Measurements from ENCODE around the gene PPT1. TPM values are rescaled to one million over a fixed set of nuclear protein-coding genes. Genes with fewer than 3 reads are reported as not detected.

Gene PPT1
- polyA plus RNA-seq, 2 of the 4 experiments (the other 2 are of a cell fraction), result 40.2 to 56.7 TPM

GRCh38 chr1:40096977-40097782 lies at the start of gene PPT1 (continued):
- TF ChIP-seq SREBF2 (IDR thresholded peaks at IDR 0.05) (no peak), POLR2AphosphoS2 (conservative IDR thresholded peaks at IDR 0.05; ENCODE audit: low read length) (no peak), POLR2A (IDR thresholded peaks at IDR 0.05; ENCODE audit: low read length) (peak; percentile 77), NPAS2 (CRISPR knock-in tag; IDR thresholded peaks at IDR 0.05; ENCODE audit: borderline replicate concordance) (no peak), MAZ (IDR thresholded peaks at IDR 0.05; ENCODE audit: borderline replicate concordance, low read depth, low read length) (no peak), RFX5 (IDR thresholded peaks at IDR 0.05) (no peak), PBX3 (IDR thresholded peaks at IDR 0.05) (no peak), EP300 (IDR thresholded peaks at IDR 0.05) (no peak), MYC (IDR thresholded peaks at IDR 0.05; ENCODE audit: borderline replicate concordance, low read length) (no peak), CEBPB (IDR thresholded peaks at IDR 0.05) (no peak), EHF (CRISPR knock-in tag; IDR thresholded peaks at IDR 0.05) (0 out of 2 replicates have a peak, but pooled peaks have one; percentile 47), FOXS1 (CRISPR knock-in tag; IDR thresholded peaks at IDR 0.05) (no peak), FOSB (CRISPR knock-in tag; IDR thresholded peaks at IDR 0.05) (no peak), HEYL (CRISPR knock-in tag; IDR thresholded peaks at IDR 0.05) (no peak), GATA3 (IDR thresholded peaks at IDR 0.05; ENCODE audit: borderline replicate concordance) (peak; percentile 22; the same call in 1 of the 2 replicates), RAD21 (conservative IDR thresholded peaks at IDR 0.05 in 1 of 2, IDR thresholded peaks at IDR 0.05 in 1 of 2) (no peak), ESRRA (IDR thresholded peaks at IDR 0.05; ENCODE audit: borderline replicate concordance, low read length) (no peak), TP53 (CRISPR knock-in tag; IDR thresholded peaks at IDR 0.05) (no peak), NFE2L2 (conservative IDR thresholded peaks at IDR 0.05; ENCODE audit: low read length) (no peak), ZFP36 (IDR thresholded peaks at IDR 0.05; ENCODE audit: borderline replicate concordance, partially characterized antibody) (no peak), TFCP2L1 (CRISPR knock-in tag; IDR thresholded peaks at IDR 0.05) (no peak), HES2 (IDR thresholded peaks at IDR 0.05) (no peak), ATOH8 (CRISPR knock-in tag; IDR thresholded peaks at IDR 0.05; ENCODE audit: low read depth) (0 out of 2 replicates have a peak, but pooled peaks have one; percentile 29), ZNF302 (CRISPR knock-in tag; IDR thresholded peaks at IDR 0.05) (0 out of 2 replicates have a peak, but pooled peaks have one; percentile 29), ZC3H11A (IDR thresholded peaks at IDR 0.05) (no peak), BHLHE40 (IDR thresholded peaks at IDR 0.05; ENCODE audit: low read depth, low read length) (no peak), KDM1A (IDR thresholded peaks at IDR 0.05; ENCODE audit: low read depth) (no peak), CBX2 (IDR thresholded peaks at IDR 0.05; ENCODE audit: borderline replicate concordance, low read depth) (no peak)
- TF ChIP-seq, protein P1, sequence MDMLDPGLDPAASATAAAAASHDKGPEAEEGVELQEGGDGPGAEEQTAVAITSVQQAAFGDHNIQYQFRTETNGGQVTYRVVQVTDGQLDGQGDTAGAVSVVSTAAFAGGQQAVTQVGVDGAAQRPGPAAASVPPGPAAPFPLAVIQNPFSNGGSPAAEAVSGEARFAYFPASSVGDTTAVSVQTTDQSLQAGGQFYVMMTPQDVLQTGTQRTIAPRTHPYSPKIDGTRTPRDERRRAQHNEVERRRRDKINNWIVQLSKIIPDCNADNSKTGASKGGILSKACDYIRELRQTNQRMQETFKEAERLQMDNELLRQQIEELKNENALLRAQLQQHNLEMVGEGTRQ (IDR thresholded peaks at IDR 0.05), result peak; percentile 86

Measured in A549 (cell line).